ENCODE data around the gene CYB561D2.

DNA sequence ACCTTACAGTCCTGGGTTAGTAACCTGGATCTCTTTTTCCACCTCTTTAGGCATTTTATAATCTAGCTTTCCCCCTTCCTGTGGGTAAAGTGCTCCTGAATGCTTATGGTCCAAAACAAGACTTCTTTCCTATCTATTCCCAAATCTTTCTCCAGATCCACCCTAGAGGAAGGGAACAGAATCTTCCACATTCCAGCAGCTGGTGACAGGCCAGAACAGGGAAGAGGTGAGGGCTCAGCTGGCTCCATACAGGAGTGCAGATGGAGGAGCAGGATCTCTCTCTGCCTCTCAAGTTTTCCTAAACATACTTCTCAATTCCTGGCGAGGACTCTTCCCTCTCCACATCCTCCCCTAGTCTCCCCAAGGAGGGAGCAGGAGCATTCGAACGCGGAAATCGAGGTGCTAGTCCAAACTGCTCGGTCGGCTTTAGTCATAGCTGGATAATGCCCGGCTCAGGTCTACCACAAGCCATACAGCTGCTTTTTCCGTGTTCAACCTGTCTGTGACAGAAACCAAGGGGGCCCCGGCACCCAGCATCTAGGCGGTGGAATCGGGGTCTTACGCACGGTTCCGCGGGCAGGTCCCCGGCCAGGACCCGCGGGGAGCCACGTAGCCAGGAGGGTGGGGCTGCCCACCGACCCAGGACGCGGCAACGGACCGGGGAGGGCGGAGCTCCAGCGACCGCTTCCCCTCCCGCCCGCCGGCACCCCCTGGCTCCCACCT, 14.0 kb upstream of the CYB561D2 start:
- TF ChIP-seq, protein P1, sequence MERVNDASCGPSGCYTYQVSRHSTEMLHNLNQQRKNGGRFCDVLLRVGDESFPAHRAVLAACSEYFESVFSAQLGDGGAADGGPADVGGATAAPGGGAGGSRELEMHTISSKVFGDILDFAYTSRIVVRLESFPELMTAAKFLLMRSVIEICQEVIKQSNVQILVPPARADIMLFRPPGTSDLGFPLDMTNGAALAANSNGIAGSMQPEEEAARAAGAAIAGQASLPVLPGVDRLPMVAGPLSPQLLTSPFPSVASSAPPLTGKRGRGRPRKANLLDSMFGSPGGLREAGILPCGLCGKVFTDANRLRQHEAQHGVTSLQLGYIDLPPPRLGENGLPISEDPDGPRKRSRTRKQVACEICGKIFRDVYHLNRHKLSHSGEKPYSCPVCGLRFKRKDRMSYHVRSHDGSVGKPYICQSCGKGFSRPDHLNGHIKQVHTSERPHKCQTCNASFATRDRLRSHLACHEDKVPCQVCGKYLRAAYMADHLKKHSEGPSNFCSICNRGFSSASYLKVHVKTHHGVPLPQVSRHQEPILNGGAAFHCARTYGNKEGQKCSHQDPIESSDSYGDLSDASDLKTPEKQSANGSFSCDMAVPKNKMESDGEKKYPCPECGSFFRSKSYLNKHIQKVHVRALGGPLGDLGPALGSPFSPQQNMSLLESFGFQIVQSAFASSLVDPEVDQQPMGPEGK (CRISPR knock-in tag; IDR thresholded peaks at IDR 0.05; ENCODE audit: borderline replicate concordance), result no peak
- TF ChIP-seq ZNF70 (CRISPR knock-in tag; IDR thresholded peaks at IDR 0.05) (no peak), ESRRG (CRISPR knock-in tag; IDR thresholded peaks at IDR 0.05) (no peak), CSDC2 (CRISPR knock-in tag; IDR thresholded peaks at IDR 0.05) (no peak)
